ENCODE results near the gene COPS9. TPM values are rescaled to one million over a fixed set of nuclear protein-coding genes. Genes with fewer than 3 reads are reported as not detected.

Gene COPS9
- 4.6 and 4.8 TPM in 2 replicates for total RNA-seq (2013; cell fraction: nucleolus; rRNA removed)
- total RNA-seq (2014; rRNA removed) (220 and 228 TPM in 2 replicates), total RNA-seq (2014; rRNA removed; fragmentation: Illumina TruSeq; extraction: Trizol) (116 and 125 TPM in 2 replicates), total RNA-seq (2021) (125 and 130 TPM in 2 replicates), polyA plus RNA-seq (2011; rRNA removed) (204 and 206 TPM in 2 replicates), polyA plus RNA-seq (2014; fragmentation: Illumina TruSeq; extraction: Trizol) (34.3 and 80.8 TPM in 2 replicates), polyA plus RNA-seq (2014; fragmentation: Nextera tagmentation; extraction: Ambion mirVana) (100 to 1,000 TPM; 124 to 246 TPM), polyA plus RNA-seq (2014; rRNA removed) (418 and 419 TPM in 2 replicates), polyA plus RNA-seq (2016; fragmentation: Nextera tagmentation; extraction: Ambion mirVana) (100 to 1,000 TPM; 361 to 385 TPM), polyA minus RNA-seq (2011; rRNA and poly(A)+ RNA removed) (12.9 and 19.0 TPM in 2 replicates), Bru-seq, nascent RNA (percentile 78 among the genes with signal in this experiment), BruChase-seq, experiment 1, labeled RNA remaining after a 6-hour chase (percentile 58 among the genes with signal in this experiment), BruChase-seq, experiment 2, labeled RNA remaining after a 2-hour chase (percentile 61 among the genes with signal in this experiment)
- polyA plus RNA-seq (2011; ENCODE audit: low read depth), result 56.3 TPM
- polyA plus RNA-seq (2011; cell fraction: cytosol; rRNA removed), result 226 and 316 TPM in 2 replicates
- polyA plus RNA-seq (2011; cell fraction: nucleus; rRNA removed), result 79.8 and 102 TPM in 2 replicates
- 171 and 244 TPM in 2 replicates for polyA plus RNA-seq (2012)
- 10.7 and 14.9 TPM in 2 replicates for polyA minus RNA-seq (2011; cell fraction: cytosol; rRNA and poly(A)+ RNA removed)
- polyA minus RNA-seq (2011; cell fraction: nucleus; rRNA and poly(A)+ RNA removed), result 8.2 and 12.1 TPM in 2 replicates
- long read RNA-seq, experiment 1, transcript COPS9-205 (3 exons, 418 nt), result major isoform, 38 of 38 reads
- long read RNA-seq, experiment 1, partial matches to known transcripts, result 0 of 38 reads
- long read RNA-seq, experiment 1, other reads (novel, unspliced or antisense), result 0 of 38 reads
- long read RNA-seq, experiment 2, transcript COPS9-205 (3 exons, 418 nt), result major isoform, 59 of 61 reads
- long read RNA-seq, experiment 2, partial matches to known transcripts, result 0 of 61 reads
- long read RNA-seq, experiment 2, other reads (novel, unspliced or antisense), result 2 of 61 reads

DNA sequence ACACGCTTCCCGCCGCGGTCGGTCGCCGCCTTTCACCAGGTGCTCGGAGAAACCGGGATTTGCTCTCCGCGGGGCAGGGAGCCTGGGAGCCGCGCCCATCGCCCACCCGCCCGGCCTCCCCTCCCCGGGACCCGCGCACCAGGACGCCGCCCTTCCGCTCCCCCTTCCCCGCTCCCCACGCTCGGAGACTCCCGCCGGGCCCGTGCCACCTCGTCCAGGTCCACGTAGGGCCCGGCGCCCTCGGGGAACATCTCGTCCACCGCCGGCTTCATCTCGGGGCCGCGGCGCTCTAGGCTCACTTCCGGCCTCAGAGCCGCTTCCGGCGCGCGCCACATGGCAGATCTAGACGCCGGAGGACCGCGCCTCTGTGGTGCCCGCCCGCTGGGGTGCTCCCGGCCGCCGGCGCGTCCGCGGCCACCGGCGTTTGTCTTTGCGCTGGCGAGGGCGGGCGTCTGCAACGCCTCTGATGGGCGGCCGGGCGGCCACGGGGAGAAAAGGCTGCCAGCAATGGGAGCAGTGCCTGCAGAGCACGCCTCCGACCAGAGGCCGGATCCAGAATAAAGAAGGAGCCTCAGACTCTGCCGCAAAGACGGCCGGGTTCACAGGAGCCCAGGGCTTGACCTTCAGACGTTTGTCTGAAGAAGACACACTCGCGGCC lies at the start of gene COPS9:
Gene COPS9 (minus strand): TSS at position 293 of the 658 bp plus-strand sequence. CDS start 21 bp downstream, at position 272.
- DNase-seq (ENCODE audit: low read depth, low spot score), result peak; percentile 27
- SMC1A ChIA-PET (ENCODE audit: uncharacterized antibody, unreplicated experiment), result no interaction called here
- peak; percentile 99 for ATAC-seq
- in situ Hi-C loops (cut with MboI) (no loop called here), intact Hi-C loops (cut with micrococcal nuclease; ENCODE audit: unreplicated experiment) (no loop called here)
- H3K9me3 ChIP-seq (replicated peaks; ENCODE audit: control insufficient read depth, insufficient read depth, low read length), result no peaks in the 10 kb centered on the region
- BruUV-seq (replicated peaks), result no TSS peak
- H3K4me2 ChIP-seq (ENCODE audit: control insufficient read depth, insufficient read depth), result peak within 1 kb of the TSS; percentile 88
- peaks cover 19% of the 10 kb centered on the region for H3K79me2 ChIP-seq (ENCODE audit: control insufficient read depth, insufficient read depth, low read length)
- no peaks in the 10 kb centered on the region; a peak in 1 of 4 replicates for H3K27me3 ChIP-seq (replicated peaks in 1 of 2; ENCODE audit: control insufficient read depth in 2 of 2, insufficient read depth in 2 of 2, low read length in 1 of 2)
- H3K36me3 ChIP-seq (ENCODE audit: control insufficient read depth in 2 of 2, insufficient read depth in 2 of 2, low read length in 1 of 2), result peaks cover 4 to 13% of the 10 kb centered on the region in 2 experiments; a peak in 3 of 4 replicates
- peak within 1 kb of the TSS; percentile 54 for H3K27ac ChIP-seq (ENCODE audit: control insufficient read depth, insufficient read depth)
- H3K4me1 ChIP-seq (ENCODE audit: control insufficient read depth, insufficient read depth, low read length), result no peaks in the 10 kb centered on the region; the same call in 1 of the 2 replicates
- H3K9ac ChIP-seq (ENCODE audit: control insufficient read depth, insufficient read depth, low read length), result peak within 1 kb of the TSS; percentile 96
- POLR2A ChIA-PET, result no interaction called here
- peak within 1 kb of the TSS; percentile 96 for H3K4me3 ChIP-seq
- peak; percentile 81 for FAIRE-seq
- no peaks in the 10 kb centered on the region for H4K20me1 ChIP-seq (ENCODE audit: control insufficient read depth, insufficient read depth)
- RAD21 ChIA-PET (ENCODE audit: unreplicated experiment), result no interaction called here
- WGBS (ENCODE audit: insufficient coverage, insufficient replicate concordance, low lambda C conversion rate, missing lambda C conversion rate), result under 1% methylated on average over 59 of the region's 79 CpGs
- H2AFZ ChIP-seq (ENCODE audit: control insufficient read depth, low read depth, low read length), result peak within 1 kb of the TSS; percentile 91
- CTCF ChIA-PET, result no interaction called here
- TF ChIP-seq ZNF24 (IDR thresholded peaks at IDR 0.05), result peak; percentile 65; the same call in 1 of the 2 replicates
- TF ChIP-seq GABPA (IDR thresholded peaks at IDR 0.05; ENCODE audit: low read depth), result peak; percentile 92
- peak; percentile 79; the same call in 1 of the 2 replicates for TF ChIP-seq TAF1 (IDR thresholded peaks at IDR 0.05; ENCODE audit: borderline replicate concordance, low read depth, low read length)
- no peak for TF ChIP-seq EED (IDR thresholded peaks at IDR 0.05; ENCODE audit: low read depth)
- peak; percentile 45 for TF ChIP-seq SIX5 (IDR thresholded peaks at IDR 0.05; ENCODE audit: low read depth, low read length, severe bottlenecking)
- 0 out of 4 replicates have a peak, but pooled peaks of 1 of the 2 experiments have one; percentile 15 for TF ChIP-seq ETV6 (conservative IDR thresholded peaks at IDR 0.05 in 1 of 2, IDR thresholded peaks at IDR 0.05 in 1 of 2; ENCODE audit: borderline replicate concordance in 1 of 2, low read depth in 1 of 2)
- TF ChIP-seq, protein P1, sequence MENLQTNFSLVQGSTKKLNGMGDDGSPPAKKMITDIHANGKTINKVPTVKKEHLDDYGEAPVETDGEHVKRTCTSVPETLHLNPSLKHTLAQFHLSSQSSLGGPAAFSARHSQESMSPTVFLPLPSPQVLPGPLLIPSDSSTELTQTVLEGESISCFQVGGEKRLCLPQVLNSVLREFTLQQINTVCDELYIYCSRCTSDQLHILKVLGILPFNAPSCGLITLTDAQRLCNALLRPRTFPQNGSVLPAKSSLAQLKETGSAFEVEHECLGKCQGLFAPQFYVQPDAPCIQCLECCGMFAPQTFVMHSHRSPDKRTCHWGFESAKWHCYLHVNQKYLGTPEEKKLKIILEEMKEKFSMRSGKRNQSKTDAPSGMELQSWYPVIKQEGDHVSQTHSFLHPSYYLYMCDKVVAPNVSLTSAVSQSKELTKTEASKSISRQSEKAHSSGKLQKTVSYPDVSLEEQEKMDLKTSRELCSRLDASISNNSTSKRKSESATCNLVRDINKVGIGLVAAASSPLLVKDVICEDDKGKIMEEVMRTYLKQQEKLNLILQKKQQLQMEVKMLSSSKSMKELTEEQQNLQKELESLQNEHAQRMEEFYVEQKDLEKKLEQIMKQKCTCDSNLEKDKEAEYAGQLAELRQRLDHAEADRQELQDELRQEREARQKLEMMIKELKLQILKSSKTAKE (IDR thresholded peaks at IDR 0.05; ENCODE audit: low read depth, poor library complexity, severe bottlenecking), result no peak
- TF ChIP-seq, protein P2, sequence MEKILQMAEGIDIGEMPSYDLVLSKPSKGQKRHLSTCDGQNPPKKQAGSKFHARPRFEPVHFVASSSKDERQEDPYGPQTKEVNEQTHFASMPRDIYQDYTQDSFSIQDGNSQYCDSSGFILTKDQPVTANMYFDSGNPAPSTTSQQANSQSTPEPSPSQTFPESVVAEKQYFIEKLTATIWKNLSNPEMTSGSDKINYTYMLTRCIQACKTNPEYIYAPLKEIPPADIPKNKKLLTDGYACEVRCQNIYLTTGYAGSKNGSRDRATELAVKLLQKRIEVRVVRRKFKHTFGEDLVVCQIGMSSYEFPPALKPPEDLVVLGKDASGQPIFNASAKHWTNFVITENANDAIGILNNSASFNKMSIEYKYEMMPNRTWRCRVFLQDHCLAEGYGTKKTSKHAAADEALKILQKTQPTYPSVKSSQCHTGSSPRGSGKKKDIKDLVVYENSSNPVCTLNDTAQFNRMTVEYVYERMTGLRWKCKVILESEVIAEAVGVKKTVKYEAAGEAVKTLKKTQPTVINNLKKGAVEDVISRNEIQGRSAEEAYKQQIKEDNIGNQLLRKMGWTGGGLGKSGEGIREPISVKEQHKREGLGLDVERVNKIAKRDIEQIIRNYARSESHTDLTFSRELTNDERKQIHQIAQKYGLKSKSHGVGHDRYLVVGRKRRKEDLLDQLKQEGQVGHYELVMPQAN (conservative IDR thresholded peaks at IDR 0.05), result no peak
- no peak for TF ChIP-seq SUPT20H (IDR thresholded peaks at IDR 0.05; ENCODE audit: borderline replicate concordance, control insufficient read depth, low read depth, low read length)
- TF ChIP-seq, protein P3, sequence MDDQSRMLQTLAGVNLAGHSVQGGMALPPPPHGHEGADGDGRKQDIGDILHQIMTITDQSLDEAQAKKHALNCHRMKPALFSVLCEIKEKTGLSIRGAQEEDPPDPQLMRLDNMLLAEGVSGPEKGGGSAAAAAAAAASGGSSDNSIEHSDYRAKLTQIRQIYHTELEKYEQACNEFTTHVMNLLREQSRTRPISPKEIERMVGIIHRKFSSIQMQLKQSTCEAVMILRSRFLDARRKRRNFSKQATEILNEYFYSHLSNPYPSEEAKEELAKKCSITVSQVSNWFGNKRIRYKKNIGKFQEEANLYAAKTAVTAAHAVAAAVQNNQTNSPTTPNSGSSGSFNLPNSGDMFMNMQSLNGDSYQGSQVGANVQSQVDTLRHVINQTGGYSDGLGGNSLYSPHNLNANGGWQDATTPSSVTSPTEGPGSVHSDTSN (IDR thresholded peaks at IDR 0.05; ENCODE audit: insufficient replicate concordance, low read depth, low read length), result no peak
